ENCODE data around the gene SLC12A3. TPM values are rescaled to one million over a fixed set of nuclear protein-coding genes. Genes with fewer than 3 reads are reported as not detected.

Gene SLC12A3
- polyA plus RNA-seq, 4 donors: 1.3 to 37.8 (median 35.0) TPM

- no peak for DNase-seq (ENCODE audit: low read depth in 4 of 4, low spot score in 3 of 4)
These were observed 71.5 kb downstream of the SLC12A3 start for GRCh38 chr16:56936491-56936890.

DNA sequence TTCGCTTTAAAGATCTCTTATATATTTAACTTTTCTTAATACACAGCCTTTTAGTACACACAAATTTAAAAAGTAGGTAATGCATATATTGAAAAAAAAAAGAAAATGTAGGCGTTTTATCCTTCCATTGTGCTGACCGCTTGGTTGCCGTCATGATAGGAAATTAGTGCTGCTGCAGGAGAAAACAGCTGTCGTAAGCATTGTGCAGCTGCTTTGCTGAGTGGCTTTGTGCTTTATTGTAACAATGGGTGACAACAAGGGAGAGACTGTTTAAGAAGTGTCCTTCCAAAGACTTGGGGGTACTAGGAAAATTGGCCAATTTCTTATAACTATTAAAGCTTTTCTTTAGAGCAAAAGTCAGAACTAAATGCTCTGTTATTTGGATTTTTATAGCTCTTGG is 71.9 kb downstream of the SLC12A3 start:
- DNase-seq (ENCODE audit: low read depth in 4 of 4, low spot score in 3 of 4): no peak

GRCh38 chr16:56938664-56939513 is 73.9 kb downstream of the SLC12A3 start:
- no peak for DNase-seq (ENCODE audit: low read depth in 4 of 4, low spot score in 3 of 4)

DNA sequence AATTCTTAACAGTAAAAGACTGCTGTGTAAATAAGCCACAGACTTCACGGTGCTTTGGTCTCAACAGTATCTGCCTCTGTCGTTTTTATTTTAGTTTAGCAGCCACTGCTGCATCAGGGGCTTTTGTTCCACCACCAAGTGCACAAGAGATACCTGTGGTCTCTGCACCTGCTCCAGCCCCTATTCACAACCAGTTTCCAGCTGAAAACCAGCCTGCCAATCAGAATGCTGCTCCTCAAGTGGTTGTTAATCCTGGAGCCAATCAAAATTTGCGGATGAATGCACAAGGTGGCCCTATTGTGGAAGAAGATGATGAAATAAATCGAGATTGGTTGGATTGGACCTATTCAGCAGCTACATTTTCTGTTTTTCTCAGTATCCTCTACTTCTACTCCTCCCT is 74.8 kb downstream of the SLC12A3 start:
- DNase-seq (ENCODE audit: low read depth in 4 of 4, low spot score in 3 of 4): no peak

DNA sequence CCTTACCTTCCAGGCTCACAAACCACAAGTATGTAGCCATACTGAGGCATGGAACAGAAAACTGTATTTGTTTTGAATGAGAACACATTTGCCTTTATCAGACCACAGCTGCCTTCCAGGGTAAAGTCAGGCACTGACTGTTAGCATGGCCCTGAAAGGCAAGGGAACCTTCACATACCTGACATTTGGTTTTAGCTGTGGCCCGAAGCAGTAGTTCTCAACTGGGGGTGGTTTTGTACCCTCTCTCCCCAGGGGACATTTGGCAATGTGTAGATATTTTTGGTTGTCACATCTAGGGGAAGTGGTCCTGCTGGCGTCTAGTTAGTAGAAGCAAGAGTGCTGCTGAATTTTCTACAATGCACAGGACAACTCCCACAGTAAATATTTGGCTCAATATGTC is 76.1 kb downstream of the SLC12A3 start:
- DNase-seq (ENCODE audit: low read depth in 4 of 4, low spot score in 3 of 4): no peak

- DNase-seq (ENCODE audit: low read depth in 4 of 4, low spot score in 3 of 4): no peak
These were observed 76.9 kb downstream of the SLC12A3 start for GRCh38 chr16:56941856-56942331.

DNA sequence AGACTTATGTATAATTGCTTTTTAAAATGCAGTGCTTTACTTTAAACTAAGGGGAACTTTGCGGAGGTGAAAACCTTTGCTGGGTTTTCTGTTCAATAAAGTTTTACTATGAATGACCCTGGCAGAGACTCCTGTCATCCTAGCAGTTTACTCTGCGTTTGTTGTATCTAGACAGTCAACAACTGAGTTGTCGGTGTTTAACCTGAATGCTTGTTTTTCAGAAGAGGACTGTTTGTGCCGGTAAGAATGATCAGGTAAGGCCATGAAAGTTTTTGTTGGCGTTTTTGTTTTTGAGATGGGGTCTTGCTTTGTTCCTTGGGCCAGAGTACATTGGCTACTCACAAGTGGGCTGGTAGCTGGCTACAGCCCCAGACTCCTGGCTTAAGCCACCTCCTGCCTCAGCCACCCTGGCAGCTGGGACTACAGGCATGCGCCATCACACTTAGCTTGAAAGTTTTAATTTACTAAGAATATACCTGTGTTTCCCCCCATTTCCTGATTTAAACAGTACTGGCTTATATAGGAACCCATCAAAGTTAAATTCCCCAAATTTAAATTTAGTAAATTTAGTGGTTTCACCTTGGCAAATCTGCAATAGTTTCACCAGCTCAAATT is 78.9 kb downstream of the SLC12A3 start:
- DNase-seq (ENCODE audit: low read depth in 4 of 4, low spot score in 3 of 4): no peak

DNA sequence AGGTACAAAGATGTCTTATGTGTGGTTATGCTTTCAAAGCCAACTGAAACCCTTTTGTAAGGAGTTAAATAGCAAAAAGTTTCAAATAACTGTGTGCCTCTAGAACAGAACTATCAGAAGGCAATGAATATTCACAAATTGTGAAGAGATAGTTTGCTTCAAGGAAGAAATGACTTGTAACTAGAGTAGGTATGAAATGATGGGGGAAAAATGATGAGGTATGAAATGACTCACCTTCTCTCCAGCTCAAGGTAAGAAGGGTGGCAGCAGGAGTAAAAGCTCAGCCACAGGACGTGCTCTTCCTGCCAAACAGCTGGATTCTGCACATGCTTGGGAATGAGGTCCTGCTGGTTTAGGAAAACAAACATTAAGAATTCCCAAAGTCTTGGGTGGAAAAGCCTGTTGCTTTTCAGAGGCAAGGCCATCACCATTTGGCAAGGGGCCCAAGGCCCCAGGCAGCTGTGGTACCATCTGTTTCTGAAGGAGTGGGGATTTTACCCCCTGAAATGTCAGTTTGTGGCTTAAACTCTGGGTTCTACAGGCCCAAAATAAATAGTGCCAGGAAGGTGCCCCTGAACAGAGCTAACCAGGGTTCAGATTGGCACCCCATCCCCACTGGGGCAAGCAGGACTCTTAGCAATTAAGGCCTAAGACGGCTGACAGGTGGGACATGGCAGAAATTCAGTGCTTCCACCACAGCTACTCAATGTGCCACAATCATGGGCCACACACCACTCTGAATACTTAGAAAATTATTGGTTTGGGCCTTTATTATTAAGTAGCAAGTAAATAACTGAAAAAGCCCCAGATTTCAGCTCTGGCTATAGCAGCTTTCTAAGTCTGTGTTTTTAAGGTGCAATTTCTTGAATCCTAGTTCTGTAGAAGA is 80.2 kb downstream of the SLC12A3 start:
- no peak for DNase-seq (ENCODE audit: low read depth in 4 of 4, low spot score in 3 of 4)

GRCh38 chr16:56945847-56946527 is 81.0 kb downstream of the SLC12A3 start:
- DNase-seq (ENCODE audit: low read depth in 4 of 4, low spot score in 3 of 4): no peak

DNA sequence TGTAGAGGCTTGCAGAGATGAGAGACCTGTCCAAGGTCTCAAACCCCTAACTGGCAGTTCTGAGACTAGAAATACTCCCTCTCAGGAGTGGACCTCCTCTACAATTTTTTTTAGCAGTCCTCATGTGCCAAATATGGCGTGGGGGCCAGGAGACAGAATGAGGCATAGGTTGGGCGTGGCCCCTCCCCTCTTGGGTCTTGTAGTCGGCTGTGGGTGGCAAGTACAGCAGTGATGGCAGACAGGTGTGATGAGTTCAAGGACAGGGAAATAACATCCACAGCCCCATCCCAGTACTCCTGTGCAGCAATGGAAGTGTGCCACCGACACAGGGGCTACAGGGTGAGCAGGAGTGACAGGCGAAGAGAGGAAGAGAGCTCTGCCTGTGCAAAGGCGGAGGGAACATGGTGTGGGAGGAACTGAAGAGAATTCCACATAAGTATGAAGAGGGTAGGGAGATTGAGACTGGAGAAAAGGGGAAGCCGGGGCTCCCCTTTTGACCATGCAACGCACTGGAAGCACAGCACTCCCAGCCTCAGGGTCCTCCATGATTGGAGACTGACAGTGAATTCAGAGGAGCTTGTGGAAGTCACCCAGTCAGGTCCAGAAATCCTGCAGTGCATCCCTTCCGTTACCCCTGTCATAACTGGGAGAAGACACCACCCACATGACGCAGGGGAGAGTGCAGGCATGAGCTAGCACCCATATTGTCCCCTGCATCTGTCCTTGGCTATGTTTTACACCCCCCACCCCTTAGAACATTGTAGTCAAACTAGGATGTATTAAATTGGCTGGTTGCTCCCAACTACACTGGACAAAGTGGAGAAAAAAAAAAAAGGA is 82.0 kb downstream of the SLC12A3 start:
- DNase-seq (ENCODE audit: low read depth in 4 of 4, low spot score in 3 of 4): no peak

GRCh38 chr16:56947604-56947995 is 82.6 kb downstream of the SLC12A3 start:
- DNase-seq (ENCODE audit: low read depth in 4 of 4, low spot score in 3 of 4): no peak

- no peak for DNase-seq (ENCODE audit: low read depth in 4 of 4, low spot score in 3 of 4)
These were observed 83.2 kb downstream of the SLC12A3 start for GRCh38 chr16:56948234-56948633.

DNA sequence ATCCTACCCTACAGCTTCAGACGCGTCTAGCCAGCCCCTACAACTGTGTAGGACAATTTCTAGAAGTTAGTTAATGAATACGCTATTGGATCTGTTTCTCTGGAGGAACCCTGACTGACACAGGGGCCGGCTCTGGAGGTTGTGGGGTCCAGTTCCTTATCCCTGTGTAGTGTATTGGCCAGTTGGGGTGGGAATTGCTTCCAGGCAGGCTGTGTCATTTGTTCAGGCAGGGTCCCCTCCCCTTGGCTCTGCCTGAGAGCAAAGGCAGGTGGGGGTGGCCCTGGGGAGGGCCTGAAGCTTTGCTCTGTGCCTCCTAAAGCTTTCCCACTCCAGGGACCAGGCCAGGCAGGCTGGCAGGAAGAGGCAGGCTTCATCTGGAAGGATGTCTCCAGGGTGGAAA is 85.0 kb downstream of the SLC12A3 start:
- no peak for DNase-seq (ENCODE audit: low read depth in 4 of 4, low spot score in 3 of 4)

- DNase-seq (ENCODE audit: low read depth in 4 of 4, low spot score in 3 of 4): no peak
These were observed 85.4 kb downstream of the SLC12A3 start for GRCh38 chr16:56950455-56950854.

DNA sequence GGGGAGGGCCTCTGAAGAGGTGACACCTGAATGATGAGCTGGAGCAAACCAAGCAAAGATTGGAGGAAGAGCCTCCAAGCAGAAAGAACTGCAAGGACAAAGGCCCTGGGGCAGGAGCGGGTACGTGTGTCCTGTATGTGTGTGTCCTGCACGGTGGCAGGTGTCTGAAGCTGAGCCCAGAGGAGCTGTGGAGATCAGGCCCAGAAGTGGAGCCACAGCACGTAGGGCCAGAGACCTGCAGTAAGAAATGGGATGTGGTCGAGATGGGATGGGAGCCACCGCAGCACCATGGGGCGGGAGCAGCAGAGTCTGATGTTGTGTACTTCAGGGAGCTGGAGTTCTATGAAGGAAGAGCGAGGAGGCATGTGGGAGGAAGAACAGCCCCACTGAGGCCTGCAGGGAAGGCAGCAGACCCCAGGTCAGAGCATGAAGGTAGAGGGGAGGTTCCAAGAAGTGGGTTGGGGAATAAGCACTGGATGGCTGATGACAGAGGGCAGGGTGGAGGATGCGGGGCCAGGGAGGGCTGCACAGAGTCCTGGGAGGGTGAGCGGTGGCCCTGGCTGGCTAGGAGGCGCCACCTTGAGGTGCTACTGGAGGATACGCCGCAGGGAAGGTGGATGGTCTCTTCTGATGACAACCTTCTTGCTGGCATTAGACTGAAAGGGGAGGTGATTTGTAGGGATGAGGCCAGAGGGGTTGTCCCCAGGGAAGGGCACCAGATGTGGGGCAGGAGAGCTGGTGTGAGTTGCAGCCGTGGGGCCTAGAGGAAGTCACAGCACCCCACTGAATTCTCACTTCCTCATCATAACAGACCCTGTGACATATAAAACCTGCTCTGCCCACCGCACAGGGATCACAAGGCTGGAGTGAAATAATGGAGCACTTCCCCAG is 86.1 kb downstream of the SLC12A3 start:
- DNase-seq (ENCODE audit: low read depth in 4 of 4, low spot score in 3 of 4): no peak

- DNase-seq (ENCODE audit: low read depth in 4 of 4, low spot score in 3 of 4): no peak
These were observed 88.0 kb downstream of the SLC12A3 start for GRCh38 chr16:56953006-56953405.

DNA sequence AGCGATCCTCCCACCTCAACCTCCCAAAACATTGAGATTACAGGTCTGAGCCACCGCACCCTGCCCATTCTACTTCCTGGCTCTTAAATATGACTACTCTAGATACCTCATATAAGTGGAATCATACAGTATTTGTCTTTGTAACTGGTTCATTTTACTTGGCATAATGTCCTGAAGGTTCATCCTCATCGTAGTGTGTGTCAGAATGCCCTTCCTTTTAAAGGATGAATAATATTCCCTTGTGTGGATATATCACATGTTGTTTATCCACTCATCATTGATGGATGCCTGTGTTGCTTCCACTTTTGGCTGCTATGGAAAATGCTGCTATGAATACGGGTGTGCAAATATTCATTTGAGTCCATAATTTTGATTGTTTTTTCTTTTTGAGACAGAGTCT is 91.1 kb downstream of the SLC12A3 start:
- no peak for DNase-seq (ENCODE audit: low read depth in 4 of 4, low spot score in 3 of 4)

- DNase-seq (ENCODE audit: low read depth in 4 of 4, low spot score in 3 of 4): no peak
These were observed 91.7 kb downstream of the SLC12A3 start for GRCh38 chr16:56956756-56957155.
